IPS DF 19.7 (cell line): Measurements from ENCODE around the gene INSYN1.

Experiments used
- DNase-seq: peaks from one replicate; pipeline ENCODE4 v3.0.0-alpha.2; 2013; ENCODE audit warnings: low read depth, low spot score

INSYN1 gene

GRCh38 chr15:73777741-73778140 lies 24.6 kb upstream of the INSYN1 start:
- no peak for DNase-seq

- no peak for DNase-seq
These were observed 20.3 kb upstream of the INSYN1 start for GRCh38 chr15:73773428-73773827.

DNA sequence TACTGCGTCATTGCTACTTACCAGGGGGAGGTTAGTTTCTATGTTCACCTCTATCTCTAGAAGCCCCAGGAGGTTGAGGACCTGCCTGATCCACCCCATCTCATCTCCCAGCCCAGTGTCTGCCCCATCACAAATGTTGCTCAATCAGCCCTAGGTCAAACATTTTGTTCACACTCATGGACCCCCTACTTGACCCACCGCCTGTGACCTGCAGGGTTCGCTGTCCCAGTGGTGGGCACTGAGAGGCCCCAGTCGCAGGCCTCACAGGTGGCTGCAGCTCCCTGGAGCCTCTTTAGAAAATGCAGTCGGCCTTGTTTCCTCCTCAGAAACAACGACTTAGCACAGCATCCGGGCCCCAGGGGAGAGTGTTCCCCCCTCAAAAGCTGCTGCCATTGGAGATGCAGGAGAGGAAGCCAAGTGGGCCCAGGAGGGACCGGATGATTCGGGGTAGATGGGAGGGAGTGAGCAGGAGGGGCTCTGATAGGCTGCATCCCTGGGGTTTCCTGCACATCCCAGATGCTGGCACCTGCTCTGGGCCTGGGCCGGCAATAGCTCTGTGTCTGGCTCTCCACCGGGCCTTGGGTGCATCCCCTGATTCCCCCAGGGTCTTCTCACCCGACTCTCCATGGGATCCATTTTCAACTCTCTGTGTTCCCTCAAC lies 18.4 kb upstream of the INSYN1 start:
- DNase-seq: no peak

DNA sequence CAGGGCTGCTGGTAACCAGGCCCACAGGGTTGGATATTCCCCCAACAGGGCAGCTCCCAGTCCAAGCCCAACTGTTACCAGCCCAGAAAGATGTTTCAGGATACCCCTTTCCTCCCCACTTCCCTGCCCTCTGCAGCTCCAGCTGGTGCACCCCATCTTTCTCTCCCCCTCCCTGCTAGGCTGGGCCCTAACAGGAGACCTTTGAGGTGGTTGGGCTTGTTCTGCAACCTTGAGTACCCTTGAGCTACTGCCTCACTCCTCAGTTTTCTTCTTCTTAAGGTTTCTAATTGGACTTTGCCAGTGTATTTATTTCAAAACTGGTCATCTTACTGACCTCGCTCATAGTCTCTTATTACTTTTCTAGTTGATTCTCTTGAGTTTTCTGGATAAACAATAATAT lies 16.9 kb upstream of the INSYN1 start:
- no peak for DNase-seq

- DNase-seq: no peak
These were observed 14.8 kb upstream of the INSYN1 start for GRCh38 chr15:73767806-73768501.

DNA sequence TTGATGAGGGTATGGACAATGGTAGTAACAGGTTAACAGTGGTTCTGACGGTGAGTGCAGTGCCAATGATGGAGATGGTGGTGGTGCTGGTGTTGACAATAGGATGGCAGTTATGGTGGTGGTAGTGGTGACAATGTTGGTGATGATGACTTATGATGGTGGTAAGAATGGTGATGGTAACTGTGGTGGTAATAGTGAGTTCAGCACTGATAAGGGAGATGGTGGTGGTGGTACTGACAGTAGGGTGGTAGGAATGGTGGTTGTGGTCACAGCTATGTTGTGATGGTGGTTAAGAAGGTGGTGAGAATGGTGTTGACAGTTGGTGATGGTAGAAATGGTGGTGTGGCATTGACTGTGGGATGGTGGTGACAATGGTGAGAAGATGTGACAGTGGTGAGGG lies 13.4 kb upstream of the INSYN1 start:
- no peak for DNase-seq

DNA sequence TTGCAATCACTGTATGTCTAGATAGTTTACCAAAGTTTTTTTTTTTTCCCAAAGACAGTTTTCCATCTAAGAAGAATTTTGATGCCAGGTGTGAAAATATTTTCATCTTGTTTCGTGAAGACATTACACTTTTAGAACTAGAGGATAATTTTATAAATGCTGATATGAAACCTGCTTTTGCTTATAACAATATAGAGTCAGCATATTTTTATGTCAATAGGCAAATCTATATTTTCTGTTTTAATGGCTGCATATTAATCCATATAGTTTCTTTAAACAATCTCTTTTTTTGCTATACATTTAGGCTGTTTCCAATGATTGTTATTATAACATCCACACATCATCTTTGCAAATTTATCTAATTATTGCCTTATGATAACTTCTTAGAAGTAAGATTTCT lies 12.6 kb upstream of the INSYN1 start:
- no peak for DNase-seq

DNA sequence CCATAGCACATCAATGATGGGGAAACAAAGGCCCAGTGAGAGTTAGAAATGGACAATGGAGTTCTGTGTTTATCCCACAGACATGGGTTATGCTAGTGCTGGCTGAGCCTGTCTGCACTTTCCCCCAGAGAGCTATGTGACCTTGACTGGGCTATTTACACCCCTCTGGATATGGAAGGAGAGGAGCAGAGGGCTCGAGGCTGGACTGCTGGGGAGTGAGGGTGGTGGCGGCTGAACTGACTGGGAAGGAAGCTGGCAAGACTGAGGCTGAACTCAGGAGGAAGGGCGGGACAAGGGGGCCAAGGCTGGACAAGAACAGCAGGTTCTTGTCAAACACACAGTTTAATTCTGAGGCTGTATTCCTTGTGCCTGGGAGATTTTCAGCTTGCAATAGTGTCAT lies 10.8 kb upstream of the INSYN1 start:
- DNase-seq: no peak

DNA sequence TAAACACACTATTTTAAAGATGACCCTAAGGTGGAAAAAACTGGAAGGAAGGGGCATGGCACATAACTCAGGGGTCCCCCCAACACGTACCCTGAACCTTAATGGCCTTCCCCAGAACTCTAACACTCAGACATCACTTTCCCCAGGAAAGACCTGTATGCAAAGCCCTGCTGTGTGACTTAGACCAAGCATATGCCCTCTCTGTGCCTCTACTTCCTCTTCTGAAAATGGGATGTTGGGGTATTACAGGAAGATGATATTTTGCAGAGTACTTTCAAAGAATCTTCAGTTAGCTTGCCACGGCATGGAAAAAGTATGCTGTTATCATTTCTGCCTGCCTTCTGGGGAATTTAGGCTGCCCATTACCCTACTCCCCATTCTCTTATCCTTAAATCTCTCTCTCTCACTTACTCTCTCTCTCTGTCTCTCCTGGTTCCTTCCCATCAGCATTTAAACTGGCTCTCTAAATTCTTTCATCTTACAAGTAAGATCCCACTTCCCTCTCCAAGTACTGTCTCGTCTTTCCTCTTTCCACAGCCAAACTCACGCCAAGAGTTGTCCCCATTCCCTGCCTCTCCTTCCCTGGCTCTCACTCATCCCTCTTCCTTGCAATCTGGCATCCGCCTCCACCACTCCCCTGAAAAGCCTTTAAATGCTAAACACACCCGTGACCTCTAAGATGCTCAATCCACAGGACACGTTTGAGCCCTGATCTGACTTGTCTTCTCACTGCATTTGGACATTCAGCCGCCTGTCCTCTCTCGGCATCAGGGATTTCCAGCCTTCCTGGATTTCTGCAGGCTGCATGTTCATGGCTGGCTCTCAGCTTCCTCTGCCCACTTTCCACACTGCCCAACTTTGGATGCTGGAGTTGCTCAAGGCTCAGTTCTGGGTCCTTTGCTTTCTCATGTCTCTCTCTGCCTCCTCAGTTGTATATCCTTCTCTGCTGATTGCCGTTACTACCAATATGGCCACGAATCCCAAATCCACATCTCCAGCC lies 7.5 kb upstream of the INSYN1 start:
- DNase-seq: no peak

- DNase-seq: no peak
These were observed 5.3 kb upstream of the INSYN1 start for GRCh38 chr15:73758461-73758860.

GRCh38 chr15:73757571-73757970 lies 4.4 kb upstream of the INSYN1 start:
- no peak for DNase-seq

GRCh38 chr15:73756947-73757513 lies 3.9 kb upstream of the INSYN1 start:
- DNase-seq: no peak

DNA sequence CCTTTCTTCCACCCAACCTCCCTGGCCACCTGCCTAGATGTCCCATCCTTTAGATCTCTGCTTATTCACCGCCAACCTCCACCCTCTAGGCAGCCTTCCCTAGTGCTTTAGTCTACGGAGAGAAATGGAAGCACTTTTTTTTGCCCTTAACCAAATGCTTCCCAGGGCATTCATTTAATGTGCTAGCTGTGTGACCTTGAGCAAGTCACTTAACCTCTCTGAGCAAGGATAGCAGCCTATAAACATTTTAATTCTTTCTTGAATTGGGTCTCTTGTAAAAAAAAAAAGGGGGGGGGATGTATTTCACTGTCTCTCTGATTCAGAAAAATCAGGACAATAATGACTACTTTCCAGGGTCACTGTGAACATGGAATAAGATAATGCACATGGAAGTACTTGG lies 3.2 kb upstream of the INSYN1 start:
- DNase-seq: no peak

DNA sequence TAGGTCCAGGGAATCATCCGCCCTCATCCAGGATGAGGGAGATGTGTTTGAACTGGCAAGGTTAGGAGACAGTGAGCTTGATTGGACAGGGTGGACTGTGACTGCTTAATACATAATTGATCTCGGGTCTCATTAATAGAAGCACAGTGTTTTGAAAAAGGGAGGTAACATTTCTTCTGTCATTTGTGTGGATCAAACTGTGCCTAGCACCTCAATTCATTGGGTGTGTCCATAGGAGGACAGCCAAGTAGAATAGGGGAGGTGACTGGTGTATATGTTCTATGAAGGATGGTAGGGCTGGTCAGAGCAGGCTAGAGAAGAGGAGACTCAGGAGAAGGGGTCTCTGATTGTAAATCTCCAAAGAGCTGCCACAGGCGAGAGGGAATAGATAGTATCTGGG lies 2.8 kb upstream of the INSYN1 start:
- DNase-seq: no peak

DNA sequence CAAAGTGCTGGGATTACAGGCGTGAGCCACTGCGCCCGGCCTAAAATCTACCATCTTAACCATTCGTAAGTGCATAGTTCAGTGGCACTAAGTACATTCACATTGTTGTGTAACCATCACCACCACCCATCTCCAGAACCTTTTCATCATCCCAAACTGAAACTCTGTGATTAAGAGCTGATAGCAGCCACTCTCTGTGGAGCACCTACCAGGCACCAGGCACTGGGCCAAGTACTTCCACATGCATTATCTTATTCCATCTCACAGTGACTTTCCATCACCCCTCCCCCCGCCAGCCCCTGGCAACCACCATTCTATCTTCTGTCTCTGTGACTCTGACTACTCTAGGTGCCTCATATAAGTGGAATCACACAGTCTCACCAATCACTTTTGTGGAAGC lies 2.3 kb upstream of the INSYN1 start:
- no peak for DNase-seq

DNA sequence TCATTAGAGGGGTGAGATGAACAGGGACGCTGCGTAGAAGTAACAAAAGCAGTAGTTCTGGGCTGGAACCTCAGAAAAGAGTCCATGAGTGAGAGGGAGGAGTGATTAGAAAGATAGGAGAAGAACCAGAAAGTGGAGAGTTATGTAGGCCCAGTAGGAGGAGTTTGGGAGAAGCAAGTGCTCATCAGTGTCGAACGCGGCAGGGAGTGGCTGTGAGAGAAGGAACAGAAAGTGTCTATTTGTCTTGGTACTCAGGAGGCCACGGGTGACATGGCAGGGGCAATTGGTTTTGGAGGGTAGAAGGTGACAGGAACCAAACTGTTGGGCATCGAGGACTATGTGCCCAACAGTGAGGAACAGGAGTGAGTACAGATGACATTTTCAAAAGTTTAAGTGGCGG lies 1.3 kb upstream of the INSYN1 start:
- DNase-seq: no peak

- DNase-seq: no peak
These were observed 351 bp downstream of the INSYN1 start for GRCh38 chr15:73752806-73753193.

GRCh38 chr15:73751899-73752805 lies 999 bp downstream of the INSYN1 start:
- no peak for DNase-seq

DNA sequence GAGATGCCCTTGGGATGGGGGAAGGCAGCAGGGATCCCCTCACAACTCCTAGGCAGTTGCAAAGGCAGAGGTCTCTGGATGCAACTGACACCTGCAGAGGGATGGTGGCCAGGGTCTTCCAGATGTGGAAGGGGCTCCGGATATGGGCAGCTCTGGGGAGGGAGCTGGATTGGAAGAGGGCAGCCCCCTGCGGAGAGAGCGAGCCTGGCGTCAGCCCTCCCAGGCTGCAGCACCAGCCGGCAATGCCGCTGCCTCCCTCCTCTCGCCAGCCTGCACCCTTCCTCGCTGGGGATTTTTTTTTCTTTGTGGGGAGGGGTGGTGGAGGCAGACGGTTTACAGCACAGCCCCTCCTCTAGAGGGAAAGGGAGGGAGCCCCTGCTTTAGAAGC lies 1.6 kb downstream of the INSYN1 start:
- no peak for DNase-seq

DNA sequence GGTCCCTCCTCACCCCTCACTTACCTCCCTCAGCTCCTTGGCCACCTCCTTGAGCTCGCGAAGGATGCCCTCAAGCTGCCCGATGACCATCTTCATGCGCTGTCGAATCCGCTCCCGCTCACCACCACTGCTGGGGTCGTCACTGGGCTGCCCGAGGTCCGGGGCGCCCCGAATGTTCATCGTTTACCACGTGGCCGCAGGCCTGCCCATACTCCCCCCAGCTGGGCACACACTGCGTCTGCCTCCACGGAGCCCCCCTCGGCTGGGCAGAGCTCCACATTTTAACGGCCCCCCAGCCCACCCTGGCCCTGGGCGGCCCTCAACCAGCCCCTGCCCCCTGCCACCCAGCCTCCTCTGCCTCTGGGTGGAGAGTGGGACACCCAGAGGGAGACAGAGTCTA lies 2.2 kb downstream of the INSYN1 start:
- no peak for DNase-seq

DNA sequence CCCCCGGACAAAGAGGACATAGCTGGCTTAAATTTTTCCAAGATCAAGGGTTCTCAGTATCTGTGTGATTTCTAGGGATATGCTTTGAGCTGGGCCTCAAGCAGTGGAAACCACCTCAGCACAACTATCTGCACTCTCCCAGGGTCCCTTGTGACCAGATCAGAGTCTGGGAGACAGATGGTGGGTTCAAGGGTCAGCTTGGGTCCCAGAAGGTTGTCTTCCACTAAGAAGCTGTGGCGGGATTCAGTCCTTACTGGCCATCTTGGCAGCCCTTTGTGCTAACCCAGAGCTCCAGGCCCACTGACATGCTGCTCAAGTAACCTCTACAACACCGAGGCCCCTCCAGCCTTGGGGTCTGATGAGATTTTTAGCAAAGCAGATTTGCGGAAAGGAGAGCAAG lies 2.7 kb downstream of the INSYN1 start:
- no peak for DNase-seq
